Upper lobe of left lung (tissue), 4 donors: ENCODE data around the gene CAMSAP1.

Experiments used
- EP300 ChIP-seq, 4 donors: sonication (generic); formaldehyde crosslinking; IDR thresholded peaks; one replicate each; pipeline ENCODE4 v1.5.1; 2017; ENCODE audit warnings: antibody characterized with exemption in 4 of 4, control low read depth in 2 of 4
- POLR2A ChIP-seq, 4 donors: fragments of 450-650 bp; IDR thresholded peaks; one replicate each; pipeline ENCODE4 v1.5.1; 2016 to 2017; ENCODE audit warnings: antibody characterized with exemption in 4 of 4, mild to moderate bottlenecking in 2 of 4
- POLR2AphosphoS5 ChIP-seq, 2 donors: sonication (generic); formaldehyde crosslinking; IDR thresholded peaks; one replicate each; pipeline ENCODE4 v1.5.1; 2017; ENCODE audit warnings: antibody characterized with exemption in 2 of 2
- TF ChIP-seq, protein P1 (sequence below), 6 experiments: fragments of 450-650 bp in 4 of 6; fragments of 200-600 bp in 2 of 6; sonication (generic) in 2 of 6; IDR thresholded peaks; one replicate each; pipeline ENCODE4 v1.5.1; 2016 to 2019; ENCODE audit warnings: antibody characterized with exemption in 6 of 6

DNA sequence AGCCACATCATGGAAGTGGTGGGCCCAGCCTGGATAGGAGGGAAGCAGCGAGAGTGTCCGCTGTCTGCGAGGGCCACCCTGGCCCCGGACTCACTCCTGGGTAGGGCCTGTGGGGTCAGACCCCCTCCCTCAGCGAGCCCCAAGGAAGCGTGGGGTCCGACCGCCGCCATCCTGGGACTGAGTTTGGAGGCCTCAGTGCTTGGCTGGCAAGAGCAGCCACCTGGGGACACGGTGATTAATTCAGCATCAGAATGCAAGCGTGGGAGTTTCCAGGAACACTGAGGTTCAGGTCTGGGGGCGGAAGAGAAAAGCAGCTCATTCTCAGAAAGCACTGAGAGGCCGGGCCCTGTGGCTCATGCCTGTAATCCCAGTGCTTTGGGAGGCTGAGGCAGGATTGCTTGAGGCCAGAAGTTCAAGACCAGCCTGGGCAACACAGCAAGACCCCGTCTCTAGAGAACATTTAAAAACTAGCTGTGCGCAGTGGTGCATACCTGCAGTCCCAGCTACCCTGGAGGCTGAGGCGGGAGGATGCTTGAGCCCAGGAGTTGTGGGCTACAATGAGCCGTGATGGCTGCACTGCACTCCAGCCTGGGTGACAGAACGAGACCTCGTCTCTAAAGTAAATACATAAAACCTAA lies 18.3 kb upstream of the CAMSAP1 start:
- TF ChIP-seq, protein P1, sequence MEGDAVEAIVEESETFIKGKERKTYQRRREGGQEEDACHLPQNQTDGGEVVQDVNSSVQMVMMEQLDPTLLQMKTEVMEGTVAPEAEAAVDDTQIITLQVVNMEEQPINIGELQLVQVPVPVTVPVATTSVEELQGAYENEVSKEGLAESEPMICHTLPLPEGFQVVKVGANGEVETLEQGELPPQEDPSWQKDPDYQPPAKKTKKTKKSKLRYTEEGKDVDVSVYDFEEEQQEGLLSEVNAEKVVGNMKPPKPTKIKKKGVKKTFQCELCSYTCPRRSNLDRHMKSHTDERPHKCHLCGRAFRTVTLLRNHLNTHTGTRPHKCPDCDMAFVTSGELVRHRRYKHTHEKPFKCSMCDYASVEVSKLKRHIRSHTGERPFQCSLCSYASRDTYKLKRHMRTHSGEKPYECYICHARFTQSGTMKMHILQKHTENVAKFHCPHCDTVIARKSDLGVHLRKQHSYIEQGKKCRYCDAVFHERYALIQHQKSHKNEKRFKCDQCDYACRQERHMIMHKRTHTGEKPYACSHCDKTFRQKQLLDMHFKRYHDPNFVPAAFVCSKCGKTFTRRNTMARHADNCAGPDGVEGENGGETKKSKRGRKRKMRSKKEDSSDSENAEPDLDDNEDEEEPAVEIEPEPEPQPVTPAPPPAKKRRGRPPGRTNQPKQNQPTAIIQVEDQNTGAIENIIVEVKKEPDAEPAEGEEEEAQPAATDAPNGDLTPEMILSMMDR (IDR thresholded peaks at IDR 0.05), result no peak
- TF ChIP-seq POLR2A (IDR thresholded peaks at IDR 0.05) (no peak), POLR2AphosphoS5 (IDR thresholded peaks at IDR 0.05) (no peak), EP300 (IDR thresholded peaks at IDR 0.05) (no peak)
